ENCODE measurements around the gene RTF1.
"Not testable (repeated sequence)": the region's sequence is repeated elsewhere in the genome, so short reads cannot be mapped to it uniquely, and the experiment has no call there.

Gene RTF1

DNA sequence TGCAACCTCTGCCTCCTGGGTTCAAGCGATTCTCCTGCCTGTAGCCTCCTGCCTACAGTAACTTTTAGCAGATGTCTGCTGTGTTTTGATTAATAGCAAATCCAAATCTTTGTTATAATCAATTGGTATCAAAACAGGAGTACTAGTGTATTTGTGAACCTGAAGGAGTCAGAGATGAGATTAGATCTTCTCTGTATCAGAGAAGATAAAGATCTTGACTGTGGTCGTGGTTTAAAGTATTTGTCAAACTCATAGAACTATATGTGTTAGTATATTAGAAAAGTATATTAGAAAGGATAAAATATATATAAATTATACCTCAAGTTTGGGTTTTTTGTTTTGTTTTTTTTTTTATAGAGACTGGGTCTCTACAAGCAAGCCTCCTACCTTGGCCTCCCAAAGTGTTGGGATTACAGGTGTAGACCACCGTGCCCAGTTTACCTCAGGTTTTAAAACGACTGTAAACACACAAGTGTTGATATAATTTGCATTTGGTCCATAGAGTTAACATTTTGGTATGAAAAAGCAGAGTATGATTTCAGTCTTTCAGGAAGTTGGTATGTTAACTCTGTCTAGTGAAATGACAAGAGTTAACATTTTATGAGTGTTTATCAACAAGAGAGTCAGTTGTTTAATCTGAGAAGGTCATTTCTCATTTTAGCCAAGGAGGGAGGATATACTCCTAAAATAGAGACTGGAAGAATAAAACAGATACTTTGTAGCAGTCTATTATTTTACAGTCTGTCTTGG, 18.3 kb downstream of the RTF1 start:
- Histone ChIP-seq H3K27ac (ENCODE audit: low read depth, low read length) (no peak overlapping the region), H3K79me2 (ENCODE audit: control insufficient read depth, low read length) (peaks cover 41% of the 10 kb centered on the region), H3K36me3 (ENCODE audit: control insufficient read depth, low read length) (peaks cover 12% of the 10 kb centered on the region), H3K4me1 (ENCODE audit: control insufficient read depth, low read length) (peaks cover 10% of the 10 kb centered on the region), H3K9me2 (replicated peaks; ENCODE audit: control insufficient read depth, low read length) (no peaks in the 10 kb centered on the region), H3K4me2 (ENCODE audit: low read length) (no peak overlapping the region), H3K4me3 (ENCODE audit: low read length) (no peak overlapping the region), H3K27me3 (ENCODE audit: control insufficient read depth, low read length) (no peaks in the 10 kb centered on the region), H4K20me1 (ENCODE audit: control insufficient read depth, insufficient read depth, low read depth, low read length) (0 out of 2 replicates have a peak, but pooled peaks cover 4% of the 10 kb centered on the region), H3F3A (ENCODE audit: control insufficient read depth, insufficient read depth) (no peaks in the 10 kb centered on the region; the same call in 1 of the 2 replicates), H3K9me3 (ENCODE audit: control insufficient read depth, insufficient read depth, low read length) (no peaks in the 10 kb centered on the region)
- no peak for TF ChIP-seq EZH2phosphoT487 (IDR thresholded peaks at IDR 0.05; ENCODE audit: borderline replicate concordance, low read length)
- TF ChIP-seq, protein P1, sequence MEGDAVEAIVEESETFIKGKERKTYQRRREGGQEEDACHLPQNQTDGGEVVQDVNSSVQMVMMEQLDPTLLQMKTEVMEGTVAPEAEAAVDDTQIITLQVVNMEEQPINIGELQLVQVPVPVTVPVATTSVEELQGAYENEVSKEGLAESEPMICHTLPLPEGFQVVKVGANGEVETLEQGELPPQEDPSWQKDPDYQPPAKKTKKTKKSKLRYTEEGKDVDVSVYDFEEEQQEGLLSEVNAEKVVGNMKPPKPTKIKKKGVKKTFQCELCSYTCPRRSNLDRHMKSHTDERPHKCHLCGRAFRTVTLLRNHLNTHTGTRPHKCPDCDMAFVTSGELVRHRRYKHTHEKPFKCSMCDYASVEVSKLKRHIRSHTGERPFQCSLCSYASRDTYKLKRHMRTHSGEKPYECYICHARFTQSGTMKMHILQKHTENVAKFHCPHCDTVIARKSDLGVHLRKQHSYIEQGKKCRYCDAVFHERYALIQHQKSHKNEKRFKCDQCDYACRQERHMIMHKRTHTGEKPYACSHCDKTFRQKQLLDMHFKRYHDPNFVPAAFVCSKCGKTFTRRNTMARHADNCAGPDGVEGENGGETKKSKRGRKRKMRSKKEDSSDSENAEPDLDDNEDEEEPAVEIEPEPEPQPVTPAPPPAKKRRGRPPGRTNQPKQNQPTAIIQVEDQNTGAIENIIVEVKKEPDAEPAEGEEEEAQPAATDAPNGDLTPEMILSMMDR (IDR thresholded peaks at IDR 0.05; ENCODE audit: low read depth, low read length, poor library complexity, severe bottlenecking), result no peak

DNA sequence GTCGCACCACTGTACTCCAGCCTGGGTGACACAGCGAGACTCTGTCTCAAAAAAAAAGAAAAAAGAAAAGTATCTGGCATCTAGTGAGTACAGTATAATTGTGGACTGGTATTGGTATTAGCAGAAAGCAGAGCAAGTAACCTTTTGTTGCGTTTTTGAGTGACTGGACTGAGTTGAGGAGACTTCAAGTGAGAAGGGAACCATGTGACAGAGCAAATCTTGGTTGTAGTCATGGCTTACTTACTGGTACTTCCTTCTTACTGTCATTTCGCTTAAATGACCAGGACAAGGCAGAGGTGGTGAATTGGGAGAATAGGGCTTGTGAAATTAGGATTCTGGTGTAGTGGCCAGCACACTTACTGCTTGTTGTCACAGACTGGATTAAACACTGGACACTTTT, 20.6 kb downstream of the RTF1 start:
- H3K9me3 ChIP-seq (ENCODE audit: control insufficient read depth, insufficient read depth, low read length), result no peaks in the 10 kb centered on the region
- no peaks in the 10 kb centered on the region for H3K9me2 ChIP-seq (replicated peaks; ENCODE audit: control insufficient read depth, low read length)
- no peaks in the 10 kb centered on the region; the same call in 1 of the 2 replicates for H3F3A ChIP-seq (ENCODE audit: control insufficient read depth, insufficient read depth)
- H3K4me2 ChIP-seq (ENCODE audit: low read length), result no peak overlapping the region
- H3K79me2 ChIP-seq (ENCODE audit: control insufficient read depth, low read length), result peaks cover 25% of the 10 kb centered on the region
- H3K27ac ChIP-seq (ENCODE audit: low read depth, low read length), result no peak overlapping the region
- H3K27me3 ChIP-seq (ENCODE audit: control insufficient read depth, low read length), result no peaks in the 10 kb centered on the region
- no peak overlapping the region for H3K4me3 ChIP-seq (ENCODE audit: low read length)
- peaks cover 18% of the 10 kb centered on the region for H3K36me3 ChIP-seq (ENCODE audit: control insufficient read depth, low read length)
- TF ChIP-seq, protein P1 (IDR thresholded peaks at IDR 0.05; ENCODE audit: low read depth, low read length, poor library complexity, severe bottlenecking), result no peak
- TF ChIP-seq EZH2phosphoT487 (IDR thresholded peaks at IDR 0.05; ENCODE audit: borderline replicate concordance, low read length), result no peak
- peaks cover 10% of the 10 kb centered on the region for H3K4me1 ChIP-seq (ENCODE audit: control insufficient read depth, low read length)
- H4K20me1 ChIP-seq (ENCODE audit: control insufficient read depth, insufficient read depth, low read depth, low read length), result 0 out of 2 replicates have a peak, but pooled peaks cover 4% of the 10 kb centered on the region

DNA sequence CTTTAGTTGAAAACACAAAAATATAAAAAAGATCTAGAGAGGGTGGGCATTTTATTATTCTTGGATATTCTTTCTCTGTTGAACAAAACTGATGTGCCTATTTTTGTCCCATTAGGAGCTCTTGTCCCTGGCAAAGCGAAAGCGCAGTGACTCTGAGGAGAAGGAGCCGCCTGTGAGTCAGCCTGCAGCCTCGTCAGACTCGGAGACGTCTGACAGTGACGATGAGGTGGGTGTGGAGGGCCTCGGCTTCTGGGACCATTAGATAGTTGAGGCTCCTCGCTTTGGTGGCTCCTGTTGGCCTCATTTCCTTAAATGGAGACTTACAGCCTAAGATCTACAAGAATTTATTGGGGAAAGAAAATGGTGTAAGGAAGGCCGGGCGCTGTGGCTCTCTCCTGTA, 21.3 kb downstream of the RTF1 start:
- Histone ChIP-seq H4K20me1 (ENCODE audit: control insufficient read depth, insufficient read depth, low read depth, low read length) (0 out of 2 replicates have a peak, but pooled peaks cover 4% of the 10 kb centered on the region), H3K79me2 (ENCODE audit: control insufficient read depth, low read length) (peaks cover 21% of the 10 kb centered on the region), H3K9me2 (replicated peaks; ENCODE audit: control insufficient read depth, low read length) (no peaks in the 10 kb centered on the region), H3K27me3 (ENCODE audit: control insufficient read depth, low read length) (no peaks in the 10 kb centered on the region), H3F3A (ENCODE audit: control insufficient read depth, insufficient read depth) (no peaks in the 10 kb centered on the region; the same call in 1 of the 2 replicates), H3K9me3 (ENCODE audit: control insufficient read depth, insufficient read depth, low read length) (no peaks in the 10 kb centered on the region), H3K4me3 (ENCODE audit: low read length) (no peak overlapping the region), H3K36me3 (ENCODE audit: control insufficient read depth, low read length) (peaks cover 22% of the 10 kb centered on the region), H3K4me1 (ENCODE audit: control insufficient read depth, low read length) (peaks cover 10% of the 10 kb centered on the region), H3K27ac (ENCODE audit: low read depth, low read length) (no peak overlapping the region), H3K4me2 (ENCODE audit: low read length) (no peak overlapping the region)
- TF ChIP-seq, protein P1 (IDR thresholded peaks at IDR 0.05; ENCODE audit: low read depth, low read length, poor library complexity, severe bottlenecking), result no peak
- no peak for TF ChIP-seq EZH2phosphoT487 (IDR thresholded peaks at IDR 0.05; ENCODE audit: borderline replicate concordance, low read length)

DNA sequence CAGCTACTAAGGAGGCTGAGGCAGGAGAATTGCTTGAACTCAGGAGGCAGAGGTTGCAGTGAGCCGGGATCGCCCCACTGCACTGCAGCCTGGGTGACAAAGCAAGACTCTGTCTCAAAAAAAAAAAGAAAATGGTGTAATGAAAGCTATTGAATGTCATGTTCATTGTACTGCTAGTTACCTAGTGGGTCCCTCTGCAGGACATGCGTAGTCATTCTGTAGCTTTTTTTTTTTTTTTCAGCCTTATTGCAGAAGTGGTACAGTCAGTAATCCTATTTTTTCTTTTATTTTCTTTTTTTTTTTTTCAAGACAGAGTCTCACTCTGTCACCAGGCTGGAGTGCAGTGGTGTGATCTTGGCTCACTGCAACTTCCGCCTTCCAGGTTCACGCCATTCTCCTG, 21.9 kb downstream of the RTF1 start:
- peaks cover 24% of the 10 kb centered on the region for H3K36me3 ChIP-seq (ENCODE audit: control insufficient read depth, low read length)
- peaks cover 10% of the 10 kb centered on the region for H3K4me1 ChIP-seq (ENCODE audit: control insufficient read depth, low read length)
- not testable (repeated sequence) for H3K4me3 ChIP-seq (ENCODE audit: low read length); H3K4me2 ChIP-seq (ENCODE audit: low read length); H3K9me3 ChIP-seq (ENCODE audit: control insufficient read depth, insufficient read depth, low read length); H3K27ac ChIP-seq (ENCODE audit: low read depth, low read length); H3K9me2 ChIP-seq (replicated peaks; ENCODE audit: control insufficient read depth, low read length); H4K20me1 ChIP-seq (ENCODE audit: control insufficient read depth, insufficient read depth, low read depth, low read length); H3K27me3 ChIP-seq (ENCODE audit: control insufficient read depth, low read length); H3F3A ChIP-seq (ENCODE audit: control insufficient read depth, insufficient read depth)
- peaks cover 17% of the 10 kb centered on the region for H3K79me2 ChIP-seq (ENCODE audit: control insufficient read depth, low read length)

All from DOHH2 (cell line).